Measurements from ENCODE around the gene WNT1. TPM values are rescaled to one million over a fixed set of nuclear protein-coding genes. Genes with fewer than 3 reads are reported as not detected.

Gene WNT1
- total and polyA plus RNA-seq, 2 donors (not counting 3 experiments of a cell fraction or from before 2014, with no cell fraction given), result not detected

DNA sequence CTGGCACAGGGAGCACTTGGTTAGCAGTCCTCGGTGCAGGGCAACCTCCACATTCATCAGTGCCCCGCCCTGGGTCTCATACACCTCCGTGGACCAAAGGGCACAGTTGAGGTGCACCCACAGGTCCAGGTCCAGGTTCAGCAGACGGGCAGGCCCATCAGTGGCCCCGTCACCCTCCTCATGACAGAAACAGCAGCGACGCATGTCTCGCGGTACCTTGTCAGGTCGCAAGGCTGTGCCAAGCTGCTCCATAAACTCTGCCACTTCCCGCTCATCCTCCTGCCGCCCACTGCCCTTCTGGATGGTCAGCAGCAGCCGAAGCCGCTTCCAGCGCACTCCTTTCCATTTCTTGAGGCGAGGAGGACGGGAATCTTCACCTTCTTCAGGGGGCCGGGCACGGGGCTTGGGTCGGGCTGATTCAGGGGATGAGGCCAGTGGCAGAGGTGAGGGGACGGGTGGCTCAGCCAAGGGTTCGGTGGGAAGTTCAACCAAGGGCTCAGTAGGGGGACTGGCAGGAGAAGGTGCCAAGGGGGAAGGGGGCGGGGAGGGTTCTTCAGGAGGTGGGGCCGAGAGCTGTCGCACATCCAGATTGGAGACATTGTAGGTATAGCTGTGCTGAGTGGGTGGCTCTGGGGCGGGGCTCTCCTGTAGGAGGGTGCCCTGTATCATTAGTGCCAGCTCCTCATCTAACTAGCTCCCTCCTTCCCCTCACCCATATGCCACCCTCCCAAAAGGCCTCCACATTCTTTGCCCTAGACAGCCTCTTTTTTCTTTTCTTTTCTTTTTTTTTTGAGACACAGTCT is 48.8 kb downstream of the WNT1 start:
- FAIRE-seq (no peak), DNase-seq (ENCODE audit: low read depth, low spot score) (no peak)
- Histone ChIP-seq H4K20me1 (replicated peaks; ENCODE audit: control insufficient read depth, extremely low read depth, insufficient read depth, low read length) (no peaks in the 10 kb centered on the region), H3K4me2 (ENCODE audit: insufficient read depth, low read length) (no peak overlapping the region), H3K4me1 (ENCODE audit: control insufficient read depth, extremely low read depth, insufficient read depth, low read length) (no peaks in the 10 kb centered on the region), H3K9me3 (replicated peaks; ENCODE audit: control insufficient read depth, insufficient read depth, low read length) (no peaks in the 10 kb centered on the region), H2AFZ (ENCODE audit: low read depth, low read length) (no peak overlapping the region), H3K36me3 (ENCODE audit: control insufficient read depth in 2 of 2, extremely low read depth in 1 of 2, insufficient read depth in 2 of 2, low read length in 2 of 2) (peaks cover 35 to 69% of the 10 kb centered on the region in 2 experiments), H3K4me3 (replicated peaks in 1 of 3; ENCODE audit: insufficient read depth in 1 of 3, low read depth in 1 of 3, low read length in 3 of 3) (no peak overlapping the region), H3K9me1 (replicated peaks; ENCODE audit: control insufficient read depth, extremely low read depth, insufficient read depth, low read length) (no peaks in the 10 kb centered on the region), H3K27ac (ENCODE audit: insufficient read depth, low read depth, low read length) (no peak overlapping the region), H3K79me2 (ENCODE audit: control insufficient read depth, insufficient read depth, low read length) (no peaks in the 10 kb centered on the region), H3K27me3 (ENCODE audit: control insufficient read depth in 2 of 2, insufficient read depth in 2 of 2, low read length in 2 of 2) (no peaks in the 10 kb centered on the region), H3K9ac (replicated peaks; ENCODE audit: extremely low read depth, insufficient read depth, low read length) (no peak overlapping the region)
- TF ChIP-seq MYC (IDR thresholded peaks at IDR 0.05; ENCODE audit: low read depth, low read length), result no peak
- no peak for TF ChIP-seq JUN (IDR thresholded peaks at IDR 0.05; ENCODE audit: borderline replicate concordance, insufficient read depth, insufficient read length, low read depth)
- no peak for TF ChIP-seq POLR2AphosphoS5 (IDR thresholded peaks at IDR 0.05; ENCODE audit: insufficient read depth, low read depth, low read length)
- no peak for TF ChIP-seq CTCF (IDR thresholded peaks at IDR 0.05; ENCODE audit: extremely low read depth in 1 of 2, insufficient read depth in 1 of 2, low read depth in 1 of 2, low read length in 2 of 2)
- TF ChIP-seq POLR2A (IDR thresholded peaks at IDR 0.05; ENCODE audit: low read depth, low read length), result no peak
- no peak for TF ChIP-seq MAX (IDR thresholded peaks at IDR 0.05; ENCODE audit: insufficient read depth, insufficient read length)
- no peak for TF ChIP-seq GATA2 (IDR thresholded peaks at IDR 0.05; ENCODE audit: insufficient read depth, insufficient read length, low read depth, low read length)
- no peak for TF ChIP-seq FOS (IDR thresholded peaks at IDR 0.05; ENCODE audit: borderline replicate concordance, insufficient read depth, low read length)
- no peak for TF ChIP-seq EZH2 (IDR thresholded peaks at IDR 0.05; ENCODE audit: borderline replicate concordance, low read depth, low read length, severe bottlenecking)
- TSS peak; percentile 8 for BruUV-seq (replicated peaks)
- POLR2A ChIA-PET, result interaction anchor here (0.9 kb wide), 1 partner anchor 13 kb away, joined by 3 read pairs; no protein-coding TSS in a partner anchor
- CTCF ChIA-PET, result interaction anchor here (1.5 kb wide), 1 partner anchor 17 kb away, joined by 7 read pairs; no protein-coding TSS in a partner anchor
- dilution Hi-C loops (cut with MboI; ENCODE audit: extremely low pct_ligation_motif_present, low sequenced_read_pairs) (no loop called here), intact Hi-C loops (cut with micrococcal nuclease) (no loop called here)

Data from endothelial cell of umbilical vein (primary cell).